PC-3 (cell line): Measurements from ENCODE around the gene TMEM163. TPM values are rescaled to one million over a fixed set of nuclear protein-coding genes. Genes with fewer than 3 reads are reported as not detected.

Experiments
- ATAC-seq: fragments of 200-7000 bp; cut with Tn5 transposase; 2 replicates; pipeline ENCODE4 v1.9.1; 2020; ENCODE audit warnings: mild to moderate bottlenecking, moderate library complexity
- BruUV-seq: library from RNA; stranded (reverse); fragments of 400-500 nt; replicated peaks from 2 replicates; lab custom pipeline; 2021; lab: Mats Ljungman, UMichigan
- CTCF ChIA-PET: fragments of 300-600 bp; sonication (Branson Sonifier 250); formaldehyde crosslinking; loops from one replicate; lab custom pipeline; 2022; ENCODE audit warnings: antibody characterized with exemption; lab: Charles Lee
- POLR2A ChIA-PET: fragments of 300-600 bp; sonication (Branson Sonifier 250); formaldehyde crosslinking; loops from one replicate; lab custom pipeline; 2022; ENCODE audit warnings: antibody characterized with exemption; ENCODE audit not compliant: unreplicated experiment; lab: Charles Lee
- DNase-seq: peaks from one replicate; pipeline ENCODE4 v3.0.0-alpha.2; 2015
- H2AFZ ChIP-seq: fragments of 300-600 bp; sonication (generic); 2 replicates; pipeline ENCODE4 v1.6.0; 2016; ENCODE audit warnings: antibody characterized with exemption, low read length
- H3F3A ChIP-seq: fragments of 300-600 bp; sonication (generic); one replicate; pipeline ENCODE4 v1.6.0; 2017; ENCODE audit warnings: antibody characterized with exemption, low read length, control low read depth, mild to moderate bottlenecking; ENCODE audit not compliant: unreplicated experiment
- H3K27ac ChIP-seq: fragments of 300-600 bp; sonication (generic); 2 replicates; pipeline ENCODE4 v1.5.1; 2016; ENCODE audit warnings: mild to moderate bottlenecking, low read length
- H3K27me3 ChIP-seq: fragments of 300-600 bp; sonication (generic); 2 replicates; pipeline ENCODE4 v1.6.1; 2016; ENCODE audit warnings: low read length, mixed read lengths
- H3K36me3 ChIP-seq: fragments of 300-600 bp; sonication (generic); 2 replicates; pipeline ENCODE4 v1.6.1; 2016; ENCODE audit warnings: low read depth, mixed run types, low read length, mixed read lengths
- H3K4me1 ChIP-seq: fragments of 300-600 bp; sonication (generic); 2 replicates; pipeline ENCODE4 v1.5.1; 2016; ENCODE audit warnings: low read length; ENCODE audit not compliant: insufficient read depth
- H3K4me2 ChIP-seq: fragments of 300-600 bp; sonication (generic); 2 replicates; pipeline ENCODE4 v1.6.0; 2016; ENCODE audit warnings: low read length
- H3K4me3 ChIP-seq: fragments of 300-600 bp; sonication (generic); 2 replicates; pipeline ENCODE4 v1.5.1; 2016; ENCODE audit warnings: mild to moderate bottlenecking, low read length, mixed read lengths
- H3K79me2 ChIP-seq: fragments of 300-600 bp; sonication (generic); 2 replicates; pipeline ENCODE4 v1.6.1; 2017; ENCODE audit warnings: low read length, mixed read lengths
- H3K9ac ChIP-seq: fragments of 300-600 bp; sonication (generic); 2 replicates; pipeline ENCODE4 v1.6.0; 2016; ENCODE audit warnings: mild to moderate bottlenecking, low read length
- H3K9me2 ChIP-seq: fragments of 300-600 bp; sonication (generic); replicated peaks from 2 replicates; pipeline ENCODE4 v1.6.1; 2016; ENCODE audit warnings: mixed run types, low read length, mixed read lengths
- H3K9me3 ChIP-seq: fragments of 300-600 bp; sonication (generic); 2 replicates; pipeline ENCODE4 v1.6.1; 2016; ENCODE audit warnings: low read length, mixed read lengths
- H4K20me1 ChIP-seq: fragments of 300-600 bp; sonication (generic); 2 replicates; pipeline ENCODE4 v1.6.1; 2016; ENCODE audit warnings: low read length, mixed read lengths
- CTCF ChIP-seq: fragments of 300-600 bp; sonication (generic); conservative IDR thresholded peaks from 2 replicates; pipeline ENCODE4 v1.5.1; 2017; ENCODE audit warnings: antibody characterized with exemption, low read depth, mild to moderate bottlenecking, low read length
- EZH2 ChIP-seq: fragments of 300-600 bp; sonication (generic); IDR thresholded peaks from one replicate; pipeline ENCODE4 v1.6.1; 2017; ENCODE audit warnings: antibody characterized with exemption, mild to moderate bottlenecking, low read length; ENCODE audit not compliant: unreplicated experiment
- EZH2phosphoT487 ChIP-seq: fragments of 300-600 bp; sonication (generic); IDR thresholded peaks from 2 replicates; pipeline ENCODE4 v1.6.1; 2018; ENCODE audit warnings: mild to moderate bottlenecking, antibody characterized with exemption, low read length, borderline replicate concordance
- intact Hi-C: fragments of 100-400 bp; cut with micrococcal nuclease; formaldehyde crosslinking; loops from 2 replicates; pipeline ENCODE4 v1.9.0; 2023
- total RNA-seq: library from RNA; depleted of rRNA; stranded (reverse); fragments of >200 nt; gene quantifications from 2 replicates; pipeline ENCODE4 v1.2.3, GENCODE V29; 2014

The TMEM163 gene
- total RNA-seq, 1 experiment from 2014 or later = 0.47 TPM

- Histone ChIP-seq H3F3A (no peaks in the 10 kb centered on the region), H3K9ac (no peak overlapping the region)
- no peak for ATAC-seq
Measured at GRCh38 chr2:134441153-134441863, 277.5 kb downstream of the TMEM163 start.

GRCh38 chr2:134440336-134440909 is 278.4 kb downstream of the TMEM163 start:
- no TSS peak for BruUV-seq
- Histone ChIP-seq H3K79me2 (no peaks in the 10 kb centered on the region), H3K9me3 (no peaks in the 10 kb centered on the region), H4K20me1 (no peaks in the 10 kb centered on the region), H3K9ac (no peak overlapping the region), H3K4me2 (no peak overlapping the region), H3K27ac (no peak overlapping the region), H3K4me3 (no peak overlapping the region), H3K36me3 (no peaks in the 10 kb centered on the region), H3F3A (no peaks in the 10 kb centered on the region), H3K4me1 (peaks cover 10% of the 10 kb centered on the region; the same call in 1 of the 2 replicates), H2AFZ (no peak overlapping the region), H3K9me2 (no peaks in the 10 kb centered on the region), H3K27me3 (no peaks in the 10 kb centered on the region)
- TF ChIP-seq EZH2 (no peak), EZH2phosphoT487 (no peak), CTCF (no peak)
- CTCF ChIA-PET = no interaction called here
- DNase-seq (no peak), ATAC-seq (no peak)
- POLR2A ChIA-PET = no interaction called here
- intact Hi-C loops = no loop called here

More at GRCh38 chr2:134441153-134441863, 277.5 kb downstream of the TMEM163 start:
- no peak overlapping the region for H3K27ac ChIP-seq
- H3K79me2 ChIP-seq = no peaks in the 10 kb centered on the region
- H3K9me3 ChIP-seq = no peaks in the 10 kb centered on the region
- TF ChIP-seq CTCF (no peak), EZH2 (no peak), EZH2phosphoT487 (no peak)
- BruUV-seq = no TSS peak
- H3K4me2 ChIP-seq = no peak overlapping the region
- H3K4me1 ChIP-seq = peaks cover 18% of the 10 kb centered on the region
- H3K27me3 ChIP-seq = no peaks in the 10 kb centered on the region
- intact Hi-C loops = no loop called here
- H4K20me1 ChIP-seq = no peaks in the 10 kb centered on the region
- H3K4me3 ChIP-seq = no peak overlapping the region
- no peak for DNase-seq
- ChIA-PET CTCF (no interaction called here), POLR2A (no interaction called here)
- H3K36me3 ChIP-seq = no peaks in the 10 kb centered on the region
- H2AFZ ChIP-seq = no peak overlapping the region
- H3K9me2 ChIP-seq = no peaks in the 10 kb centered on the region

- CTCF ChIA-PET = no interaction called here
- POLR2A ChIA-PET = no interaction called here
- Histone ChIP-seq H3K4me3 (no peak overlapping the region), H3K9ac (no peak overlapping the region), H4K20me1 (no peaks in the 10 kb centered on the region), H3K27me3 (no peaks in the 10 kb centered on the region), H3K9me2 (no peaks in the 10 kb centered on the region), H3K9me3 (no peaks in the 10 kb centered on the region), H3K79me2 (no peaks in the 10 kb centered on the region), H3K27ac (no peak overlapping the region), H3K4me1 (no peaks in the 10 kb centered on the region), H2AFZ (no peak overlapping the region), H3F3A (no peaks in the 10 kb centered on the region), H3K4me2 (no peak overlapping the region), H3K36me3 (no peaks in the 10 kb centered on the region)
- intact Hi-C loops = no loop called here
- no peak for ATAC-seq
- no TSS peak for BruUV-seq
- no peak for DNase-seq
- no peak for TF ChIP-seq CTCF
- TF ChIP-seq EZH2 = no peak
- no peak for TF ChIP-seq EZH2phosphoT487
Measured at GRCh38 chr2:134438371-134438770, 280.4 kb downstream of the TMEM163 start.
